HG03045 (cell line): Measurements from ENCODE around the gene QRICH1.
"Not testable (repeated sequence)": the region's sequence is repeated elsewhere in the genome, so short reads cannot be mapped to it uniquely, and the experiment has no call there.

ENCODE experiments used
- ATAC-seq: cut with Tn5 transposase; IDR thresholded peaks from one replicate; pipeline ENCODE4 v1.9.1; 2021; ENCODE audit warnings: mild to moderate bottlenecking, moderate library complexity; ENCODE audit not compliant: unreplicated experiment

The QRICH1 gene

DNA sequence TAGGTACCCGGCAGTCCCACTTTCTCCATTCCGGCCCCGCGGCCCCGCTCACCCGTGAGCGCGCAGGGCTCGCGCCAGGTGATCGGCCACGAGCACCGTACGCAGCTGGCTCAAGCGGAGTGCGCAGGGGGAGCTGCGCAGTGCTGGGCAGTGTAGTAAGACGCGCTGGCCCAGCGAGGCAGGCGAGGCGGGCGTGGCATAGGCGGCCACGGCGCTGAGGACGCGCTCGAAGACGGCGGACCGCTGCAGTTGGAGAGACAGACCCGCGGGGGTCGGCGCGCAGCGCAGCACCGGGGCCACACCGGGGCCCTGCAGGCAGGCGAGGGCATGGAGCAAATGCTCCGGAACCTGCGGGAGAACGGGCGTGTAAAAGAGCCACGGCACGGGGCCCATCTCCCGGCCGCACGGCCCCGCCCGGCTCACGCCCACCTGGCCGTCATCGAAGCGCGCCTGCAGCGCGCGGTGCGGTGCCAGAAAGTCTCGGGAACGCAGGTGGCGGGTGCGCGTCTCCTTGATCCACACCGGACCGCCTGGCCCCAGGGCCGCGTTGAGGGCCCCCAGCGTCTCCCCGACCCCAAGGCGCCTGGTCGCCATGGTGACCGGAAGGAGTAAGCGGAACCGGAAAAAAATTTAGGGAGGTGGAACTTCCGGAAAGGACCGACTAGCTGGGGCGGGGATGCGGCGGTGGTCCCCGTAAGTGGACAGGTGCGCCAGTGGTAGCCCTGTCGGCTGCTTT lies 75.7 kb downstream of the QRICH1 start, which contains the start of gene DALRD3:
Gene DALRD3, minus strand, starts transcription at position 610 of the 736 bp plus-strand sequence. Its CDS starts 16 bp downstream, at position 594.
- ATAC-seq, result no peak

DNA sequence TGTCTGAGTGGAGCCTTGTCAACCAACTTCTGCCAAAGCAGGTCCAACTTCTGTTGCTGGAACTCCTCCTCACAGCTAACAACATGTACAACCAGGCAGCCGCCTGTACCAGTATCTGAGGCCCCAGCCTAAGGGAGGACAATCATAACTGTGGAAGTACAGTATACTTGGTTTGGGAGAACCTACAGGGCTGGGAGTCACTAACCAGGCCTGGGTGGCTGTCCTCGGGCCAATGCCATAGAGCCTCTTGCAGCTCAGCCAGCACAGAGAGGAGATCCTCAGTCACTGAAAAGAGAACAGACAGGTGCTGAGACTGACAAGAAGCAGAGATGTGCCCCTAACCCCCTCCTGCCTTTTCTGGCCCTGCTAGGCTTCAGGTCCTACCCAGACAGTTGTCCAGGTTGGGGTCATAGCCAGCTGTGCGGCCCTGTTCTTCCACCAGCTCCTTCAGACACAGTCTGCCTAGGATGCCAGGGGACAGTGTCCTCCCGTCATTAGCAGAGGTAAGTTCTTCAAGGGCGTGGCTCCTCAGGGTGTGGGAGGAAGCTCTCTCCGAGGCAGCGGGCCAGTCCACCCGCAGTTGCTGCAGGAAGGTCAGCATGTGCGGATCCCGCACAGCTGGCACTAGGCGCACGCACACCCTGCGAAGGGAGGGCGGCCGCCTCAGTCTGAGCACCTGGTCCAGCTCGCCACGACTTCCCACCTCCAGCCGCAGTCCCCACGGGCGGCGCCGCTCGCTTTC lies 76.5 kb downstream of the QRICH1 start:
- ATAC-seq, result no peak

DNA sequence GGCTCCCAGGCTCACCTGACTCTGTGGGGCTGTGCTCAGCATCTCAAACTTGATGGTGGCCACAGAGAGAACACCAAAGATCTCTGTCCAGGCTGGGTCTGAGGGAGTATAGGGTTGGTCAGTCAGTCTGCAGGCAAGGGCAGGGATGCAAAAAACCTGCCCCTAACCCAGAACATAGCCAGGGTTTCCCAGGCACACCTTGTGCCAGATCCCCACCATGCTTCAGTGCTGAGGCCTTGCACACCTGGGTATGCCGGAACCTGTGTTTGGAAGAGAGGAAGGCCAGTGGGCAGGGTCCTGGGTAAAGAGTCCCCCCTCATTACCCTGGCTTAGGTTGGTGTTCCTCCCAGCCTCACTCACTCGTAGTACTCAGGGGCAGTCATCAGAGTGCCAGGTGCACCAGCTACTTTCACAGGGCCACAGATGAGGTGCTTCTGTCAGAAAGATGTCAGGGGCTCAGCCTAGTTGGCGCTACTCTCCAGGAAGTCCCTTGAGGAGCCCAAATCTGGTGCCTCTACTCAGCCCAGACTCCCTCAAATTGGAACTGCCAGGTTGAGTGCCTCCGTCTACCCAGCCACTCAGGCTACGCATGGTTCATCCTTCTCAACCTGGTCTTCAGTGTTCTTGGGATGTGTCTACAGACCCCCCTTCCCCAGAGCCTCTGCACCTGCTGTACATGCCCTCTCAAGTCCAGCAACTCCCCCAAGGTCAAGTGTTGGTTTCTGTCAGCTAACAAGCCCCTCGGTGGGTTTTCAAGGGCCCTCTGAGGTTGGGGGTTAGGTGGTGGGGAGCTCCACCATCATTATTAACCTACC lies 77.2 kb downstream of the QRICH1 start:
- no peak for ATAC-seq

- no peak for ATAC-seq
Measured at GRCh38 chr3:49015765-49016164, 78.1 kb downstream of the QRICH1 start.

GRCh38 chr3:49015072-49015471 lies 78.8 kb downstream of the QRICH1 start:
- no peak for ATAC-seq

DNA sequence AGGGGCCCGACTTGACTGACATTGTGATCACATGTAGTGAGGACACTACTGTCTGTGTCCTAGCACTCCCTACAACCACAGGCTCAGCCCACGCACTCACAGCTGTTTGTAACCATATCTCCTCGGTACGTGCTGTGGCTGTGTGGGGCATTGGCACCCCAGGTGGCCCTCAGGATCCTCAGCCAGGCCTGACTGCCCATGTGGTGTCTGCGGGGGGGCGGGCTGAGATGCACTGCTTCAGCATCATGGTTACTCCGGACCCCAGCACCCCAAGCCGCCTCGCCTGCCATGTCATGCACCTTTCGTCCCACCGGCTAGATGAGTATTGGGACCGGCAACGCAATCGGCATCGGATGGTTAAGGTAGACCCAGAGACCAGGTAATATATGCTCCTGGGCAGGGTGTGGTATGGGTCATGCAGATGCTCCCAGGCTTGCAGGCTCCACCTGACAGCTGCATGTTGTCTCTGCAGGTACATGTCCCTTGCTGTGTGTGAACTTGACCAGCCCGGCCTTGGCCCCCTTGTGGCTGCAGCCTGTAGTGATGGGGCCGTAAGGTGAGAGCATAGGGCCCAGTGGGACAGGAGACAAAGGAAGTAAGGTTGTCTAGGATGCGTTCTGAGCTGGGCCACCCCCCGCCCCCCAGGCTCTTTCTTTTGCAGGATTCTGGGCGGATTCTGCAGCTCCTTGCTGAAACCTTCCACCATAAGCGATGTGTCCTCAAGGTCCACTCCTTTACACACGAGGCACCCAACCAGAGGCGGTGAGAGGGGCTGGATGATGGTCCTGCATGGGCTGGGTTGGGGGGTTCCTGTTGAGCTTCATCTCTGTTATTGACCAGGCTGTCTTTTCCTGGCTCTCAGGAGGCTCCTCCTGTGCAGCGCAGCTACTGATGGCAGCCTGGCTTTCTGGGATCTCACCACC lies 79.9 kb downstream of the QRICH1 start:
- ATAC-seq, result no peak

DNA sequence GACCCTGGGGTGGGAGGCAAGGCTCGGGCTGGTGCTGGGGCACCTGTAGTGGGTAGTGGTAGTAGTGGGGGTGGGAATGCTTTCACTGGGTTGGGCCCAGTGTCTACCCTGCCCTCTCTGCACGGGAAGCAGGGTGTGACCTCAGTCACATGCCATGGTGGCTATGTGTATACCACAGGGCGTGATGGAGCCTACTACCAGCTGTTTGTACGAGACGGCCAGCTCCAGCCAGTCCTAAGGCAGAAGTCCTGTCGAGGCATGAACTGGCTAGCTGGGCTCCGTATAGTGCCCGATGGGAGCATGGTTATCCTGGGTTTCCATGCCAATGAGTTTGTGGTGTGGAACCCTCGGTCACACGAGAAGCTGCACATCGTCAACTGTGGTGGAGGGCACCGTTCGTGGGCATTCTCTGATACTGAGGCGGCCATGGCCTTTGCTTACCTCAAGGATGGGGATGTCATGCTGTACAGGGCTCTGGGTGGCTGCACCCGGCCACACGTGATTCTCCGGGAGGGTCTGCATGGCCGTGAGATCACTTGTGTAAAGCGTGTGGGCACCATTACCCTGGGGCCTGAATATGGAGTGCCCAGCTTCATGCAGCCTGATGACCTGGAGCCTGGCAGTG lies 80.6 kb downstream of the QRICH1 start:
- ATAC-seq, result no peak

GRCh38 chr3:49012441-49013017 lies 81.3 kb downstream of the QRICH1 start:
- no peak for ATAC-seq

GRCh38 chr3:49009396-49009795 lies 84.5 kb downstream of the QRICH1 start:
- ATAC-seq, result no peak

- ATAC-seq, result not testable (repeated sequence)
Measured at GRCh38 chr3:49008627-49009026, 85.2 kb downstream of the QRICH1 start.

GRCh38 chr3:49007771-49008528 lies 85.9 kb downstream of the QRICH1 start:
- peak; percentile 36 for ATAC-seq

GRCh38 chr3:49007068-49007770 lies 86.7 kb downstream of the QRICH1 start, which contains the start of gene WDR6:
WDR6 (plus strand) TSS chr3:49007391; CDS start chr3:49007432, 41 bp downstream.
- ATAC-seq, result peak; percentile 80

GRCh38 chr3:49006408-49007067 lies 87.3 kb downstream of the QRICH1 start:
- peak; percentile 1 for ATAC-seq

DNA sequence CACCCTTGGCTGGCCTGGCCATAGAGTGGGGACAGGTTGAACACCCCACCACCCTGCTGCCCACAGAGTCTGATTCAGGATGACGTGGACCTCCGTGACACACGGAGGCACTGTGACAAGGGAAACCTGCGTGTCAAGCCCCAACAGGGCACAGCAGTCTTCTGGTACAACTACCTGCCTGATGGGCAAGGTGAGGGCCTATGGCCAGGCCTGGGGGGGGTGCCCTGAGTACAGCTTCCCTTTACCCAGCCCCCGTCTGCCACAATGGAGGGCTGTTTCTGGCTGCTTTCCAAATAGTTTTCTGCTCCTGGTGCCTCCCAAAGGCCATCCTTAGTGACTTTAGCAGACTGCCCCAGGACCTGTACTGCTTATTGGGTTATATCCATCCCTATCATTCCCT lies 87.9 kb downstream of the QRICH1 start:
- ATAC-seq, result no peak

GRCh38 chr3:49005303-49005680 lies 88.6 kb downstream of the QRICH1 start:
- no peak for ATAC-seq

GRCh38 chr3:49004352-49005302 lies 89.2 kb downstream of the QRICH1 start:
- no peak for ATAC-seq
